ENCODE data around the gene ABLIM2.

GRCh38 chr4:8108261-8108660 lies 50.4 kb downstream of the ABLIM2 start:
- TF ChIP-seq ZFP30 (CRISPR knock-in tag; IDR thresholded peaks at IDR 0.05), result no peak
- TF ChIP-seq, protein P1, sequence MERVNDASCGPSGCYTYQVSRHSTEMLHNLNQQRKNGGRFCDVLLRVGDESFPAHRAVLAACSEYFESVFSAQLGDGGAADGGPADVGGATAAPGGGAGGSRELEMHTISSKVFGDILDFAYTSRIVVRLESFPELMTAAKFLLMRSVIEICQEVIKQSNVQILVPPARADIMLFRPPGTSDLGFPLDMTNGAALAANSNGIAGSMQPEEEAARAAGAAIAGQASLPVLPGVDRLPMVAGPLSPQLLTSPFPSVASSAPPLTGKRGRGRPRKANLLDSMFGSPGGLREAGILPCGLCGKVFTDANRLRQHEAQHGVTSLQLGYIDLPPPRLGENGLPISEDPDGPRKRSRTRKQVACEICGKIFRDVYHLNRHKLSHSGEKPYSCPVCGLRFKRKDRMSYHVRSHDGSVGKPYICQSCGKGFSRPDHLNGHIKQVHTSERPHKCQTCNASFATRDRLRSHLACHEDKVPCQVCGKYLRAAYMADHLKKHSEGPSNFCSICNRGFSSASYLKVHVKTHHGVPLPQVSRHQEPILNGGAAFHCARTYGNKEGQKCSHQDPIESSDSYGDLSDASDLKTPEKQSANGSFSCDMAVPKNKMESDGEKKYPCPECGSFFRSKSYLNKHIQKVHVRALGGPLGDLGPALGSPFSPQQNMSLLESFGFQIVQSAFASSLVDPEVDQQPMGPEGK (CRISPR knock-in tag; IDR thresholded peaks at IDR 0.05; ENCODE audit: borderline replicate concordance), result no peak

Data from SK-N-SH treated with all-trans-retinoic acid at 6 μM for 48 hours (cell line).